OCI-LY7 (cell line): ENCODE data around the gene PAX3. TPM values are rescaled to one million over a fixed set of nuclear protein-coding genes. Genes with fewer than 3 reads are reported as not detected.

Experiments
- BruUV-seq: library from RNA; stranded (reverse); fragments of 400-500 nt; replicated peaks from 2 replicates; lab custom pipeline; 2021; lab: Mats Ljungman, UMichigan
- CTCF ChIA-PET: fragments of 300-600 bp; sonication (Branson Sonifier 250); formaldehyde crosslinking; loops from one replicate; lab custom pipeline; 2022; ENCODE audit warnings: antibody characterized with exemption; ENCODE audit not compliant: unreplicated experiment; lab: Charles Lee
- POLR2A ChIA-PET: fragments of 300-600 bp; sonication (Branson Sonifier 250); formaldehyde crosslinking; loops from one replicate; lab custom pipeline; 2022; ENCODE audit warnings: antibody characterized with exemption; lab: Charles Lee
- DNase-seq: peaks from one replicate; pipeline ENCODE4 v3.0.0-alpha.2; 2015; ENCODE audit warnings: low spot score
- H2AFZ ChIP-seq: fragments of 200-600 bp; sonication (generic), shearing (Covaris generic); 2 replicates; pipeline ENCODE4 v1.6.1; 2014; ENCODE audit warnings: mild to moderate bottlenecking, antibody characterized with exemption, low read length, moderate library complexity
- H3K27ac ChIP-seq: fragments of 200-600 bp; sonication (generic); 2 replicates; pipeline ENCODE4 v1.5.1; 2014; ENCODE audit warnings: mixed run types, low read depth, mild to moderate bottlenecking, moderate library complexity, low read length, inconsistent platforms; ENCODE audit not compliant: poor library complexity, severe bottlenecking
- H3K36me3 ChIP-seq: fragments of 200-600 bp; sonication (generic); 2 replicates; pipeline ENCODE4 v1.6.1; 2014; ENCODE audit warnings: mild to moderate bottlenecking, antibody characterized with exemption, low read length, moderate library complexity, mixed read lengths; ENCODE audit not compliant: insufficient read depth
- H3K4me1 ChIP-seq: fragments of 200-600 bp; sonication (generic); 2 replicates; pipeline ENCODE4 v1.5.1; 2014; ENCODE audit warnings: mild to moderate bottlenecking, low read length; ENCODE audit not compliant: insufficient read depth, poor library complexity, severe bottlenecking
- H3K4me2 ChIP-seq: fragments of 200-600 bp; sonication (generic); 2 replicates; pipeline ENCODE4 v1.6.1; 2014; ENCODE audit warnings: mild to moderate bottlenecking, low read length
- H3K4me3 ChIP-seq: fragments of 200-600 bp; sonication (generic); 2 replicates; pipeline ENCODE4 v1.5.1; 2014; ENCODE audit warnings: mild to moderate bottlenecking, low read depth, low read length; ENCODE audit not compliant: poor library complexity, severe bottlenecking
- H3K79me2 ChIP-seq: fragments of 200-600 bp; sonication (generic); 2 replicates; pipeline ENCODE4 v1.6.1; 2016; ENCODE audit warnings: low read depth, mild to moderate bottlenecking, low read length, moderate library complexity, mixed read lengths; ENCODE audit not compliant: insufficient read depth
- H3K9me2 ChIP-seq: fragments of 200-600 bp; sonication (generic); 2 replicates; pipeline ENCODE4 v1.6.1; 2016; ENCODE audit warnings: mild to moderate bottlenecking, low read length, mixed read lengths; ENCODE audit not compliant: insufficient read depth
- H3K9me3 ChIP-seq: fragments of 200-600 bp; sonication (generic); 2 replicates; pipeline ENCODE4 v1.6.1; 2014; ENCODE audit warnings: mild to moderate bottlenecking, mixed run types, low read length, mixed read lengths
- H4K20me1 ChIP-seq: fragments of 200-600 bp; sonication (generic); 2 replicates; pipeline ENCODE4 v1.6.1; 2014; ENCODE audit warnings: mild to moderate bottlenecking, antibody characterized with exemption, low read length, moderate library complexity, mixed read lengths; ENCODE audit not compliant: insufficient read depth
- EZH2phosphoT487 ChIP-seq: fragments of 200-600 bp; sonication (generic); IDR thresholded peaks from 2 replicates; pipeline ENCODE4 v1.6.1; 2018; ENCODE audit warnings: low read depth, borderline replicate concordance, mild to moderate bottlenecking, mixed run types, antibody characterized with exemption, low read length, moderate library complexity, mixed read lengths
- intact Hi-C: fragments of 100-400 bp; cut with micrococcal nuclease; formaldehyde crosslinking; loops from one replicate; pipeline ENCODE4 v1.10.0; 2022; ENCODE audit not compliant: unreplicated experiment
- total RNA-seq, 2 experiments: library from RNA; depleted of rRNA in 1 of 2; stranded (reverse); fragments of >200 nt in 1 of 2; shearing (Covaris generic) in 1 of 2; gene quantifications; 2 replicates each; pipeline ENCODE4 v1.2.3, GENCODE V29; 2014 to 2022
- TF ChIP-seq, protein P1 (sequence below): fragments of 200-600 bp; sonication (generic); conservative IDR thresholded peaks from 2 replicates; pipeline ENCODE4 v1.5.1; 2014; ENCODE audit warnings: mild to moderate bottlenecking, antibody characterized with exemption, low read length, moderate library complexity, mixed read lengths

Gene PAX3
- total RNA-seq, 2 experiments from 2014 or later: not detected

DNA sequence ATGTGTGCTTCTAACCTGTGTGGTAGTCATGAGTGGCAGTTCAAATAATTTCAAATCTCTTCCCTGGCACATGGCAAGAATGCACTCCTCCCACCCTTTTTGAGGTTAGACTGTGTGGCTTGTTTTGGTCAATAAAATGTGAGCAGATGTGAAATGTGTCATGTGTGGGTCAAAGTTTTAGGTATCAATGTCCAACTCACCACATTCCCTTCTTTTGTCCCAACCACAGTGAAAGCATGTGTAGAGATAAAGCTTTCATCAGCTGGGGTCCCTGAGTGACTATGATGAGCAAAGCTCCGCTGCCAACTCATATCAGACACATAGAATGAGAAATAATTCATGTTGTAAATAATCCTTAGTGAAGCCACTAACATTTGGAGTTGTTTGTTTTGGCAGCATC is 118.2 kb downstream of the PAX3 start:
- Histone ChIP-seq H3K9me2 (no peaks in the 10 kb centered on the region), H4K20me1 (no peaks in the 10 kb centered on the region), H3K9me3 (no peaks in the 10 kb centered on the region), H3K4me1 (no peaks in the 10 kb centered on the region), H3K4me2 (no peak overlapping the region), H3K4me3 (no peak overlapping the region), H3K79me2 (no peaks in the 10 kb centered on the region), H3K27ac (no peak overlapping the region), H2AFZ (no peak overlapping the region), H3K36me3 (no peaks in the 10 kb centered on the region)
- POLR2A ChIA-PET: interaction anchor here (0.7 kb wide), 1 partner anchor 783 kb away, joined by 3 read pairs; no protein-coding TSS in a partner anchor
- intact Hi-C loops: no loop called here
- no peak for DNase-seq
- TF ChIP-seq, protein P1, sequence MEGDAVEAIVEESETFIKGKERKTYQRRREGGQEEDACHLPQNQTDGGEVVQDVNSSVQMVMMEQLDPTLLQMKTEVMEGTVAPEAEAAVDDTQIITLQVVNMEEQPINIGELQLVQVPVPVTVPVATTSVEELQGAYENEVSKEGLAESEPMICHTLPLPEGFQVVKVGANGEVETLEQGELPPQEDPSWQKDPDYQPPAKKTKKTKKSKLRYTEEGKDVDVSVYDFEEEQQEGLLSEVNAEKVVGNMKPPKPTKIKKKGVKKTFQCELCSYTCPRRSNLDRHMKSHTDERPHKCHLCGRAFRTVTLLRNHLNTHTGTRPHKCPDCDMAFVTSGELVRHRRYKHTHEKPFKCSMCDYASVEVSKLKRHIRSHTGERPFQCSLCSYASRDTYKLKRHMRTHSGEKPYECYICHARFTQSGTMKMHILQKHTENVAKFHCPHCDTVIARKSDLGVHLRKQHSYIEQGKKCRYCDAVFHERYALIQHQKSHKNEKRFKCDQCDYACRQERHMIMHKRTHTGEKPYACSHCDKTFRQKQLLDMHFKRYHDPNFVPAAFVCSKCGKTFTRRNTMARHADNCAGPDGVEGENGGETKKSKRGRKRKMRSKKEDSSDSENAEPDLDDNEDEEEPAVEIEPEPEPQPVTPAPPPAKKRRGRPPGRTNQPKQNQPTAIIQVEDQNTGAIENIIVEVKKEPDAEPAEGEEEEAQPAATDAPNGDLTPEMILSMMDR: no peak
- no peak for TF ChIP-seq EZH2phosphoT487
- BruUV-seq: no TSS peak
- CTCF ChIA-PET: no interaction called here

- POLR2A ChIA-PET: no interaction called here
Measured at GRCh38 chr2:222179592-222179991, 119.2 kb downstream of the PAX3 start.

DNA sequence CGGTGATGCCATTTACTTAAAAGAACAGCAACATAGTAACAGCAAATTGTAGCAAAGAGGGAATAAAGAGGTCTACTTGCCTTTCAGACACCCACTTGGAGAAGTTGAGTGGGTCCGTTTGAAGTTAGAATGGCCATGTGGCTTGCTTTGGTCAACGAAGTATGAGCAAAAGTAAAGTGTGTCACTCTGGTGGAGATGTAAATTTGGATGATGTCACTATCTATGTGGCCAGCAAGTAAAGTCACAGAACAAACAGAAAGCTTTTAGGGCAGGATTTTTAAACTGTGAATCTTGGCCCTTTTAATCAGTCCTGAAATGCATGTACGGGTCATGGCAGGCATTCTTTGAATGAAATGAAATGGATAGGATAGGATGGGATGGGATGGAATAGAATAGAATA is 120.3 kb downstream of the PAX3 start:
- Histone ChIP-seq H3K9me3 (no peaks in the 10 kb centered on the region), H3K79me2 (no peaks in the 10 kb centered on the region), H3K4me3 (no peak overlapping the region), H2AFZ (no peak overlapping the region), H3K36me3 (no peaks in the 10 kb centered on the region), H4K20me1 (no peaks in the 10 kb centered on the region), H3K9me2 (no peaks in the 10 kb centered on the region), H3K27ac (no peak overlapping the region), H3K4me1 (no peaks in the 10 kb centered on the region), H3K4me2 (no peak overlapping the region)
- intact Hi-C loops: no loop called here
- ChIA-PET POLR2A (no interaction called here), CTCF (no interaction called here)
- TF ChIP-seq, protein P1: no peak
- TF ChIP-seq EZH2phosphoT487: no peak
- no TSS peak for BruUV-seq
- DNase-seq: no peak

More at GRCh38 chr2:222179592-222179991, 119.2 kb downstream of the PAX3 start:
- Histone ChIP-seq H3K79me2 (no peaks in the 10 kb centered on the region), H3K36me3 (no peaks in the 10 kb centered on the region), H3K4me3 (no peak overlapping the region), H3K27ac (no peak overlapping the region), H2AFZ (no peak overlapping the region), H3K9me2 (no peaks in the 10 kb centered on the region), H4K20me1 (no peaks in the 10 kb centered on the region), H3K9me3 (no peaks in the 10 kb centered on the region), H3K4me1 (no peaks in the 10 kb centered on the region), H3K4me2 (no peak overlapping the region)
- TF ChIP-seq EZH2phosphoT487: no peak
- TF ChIP-seq, protein P1: no peak
- no TSS peak for BruUV-seq
- no peak for DNase-seq
- intact Hi-C loops: no loop called here
- CTCF ChIA-PET: no interaction called here
